ENCODE data around the gene FNDC3B.
A peak's percentile ranks its signal among the peaks of the same experiment; 100 is the strongest.
"Not testable (repeated sequence)": the region's sequence is repeated elsewhere in the genome, so short reads cannot be mapped to it uniquely, and the experiment has no call there.

FNDC3B gene

DNA sequence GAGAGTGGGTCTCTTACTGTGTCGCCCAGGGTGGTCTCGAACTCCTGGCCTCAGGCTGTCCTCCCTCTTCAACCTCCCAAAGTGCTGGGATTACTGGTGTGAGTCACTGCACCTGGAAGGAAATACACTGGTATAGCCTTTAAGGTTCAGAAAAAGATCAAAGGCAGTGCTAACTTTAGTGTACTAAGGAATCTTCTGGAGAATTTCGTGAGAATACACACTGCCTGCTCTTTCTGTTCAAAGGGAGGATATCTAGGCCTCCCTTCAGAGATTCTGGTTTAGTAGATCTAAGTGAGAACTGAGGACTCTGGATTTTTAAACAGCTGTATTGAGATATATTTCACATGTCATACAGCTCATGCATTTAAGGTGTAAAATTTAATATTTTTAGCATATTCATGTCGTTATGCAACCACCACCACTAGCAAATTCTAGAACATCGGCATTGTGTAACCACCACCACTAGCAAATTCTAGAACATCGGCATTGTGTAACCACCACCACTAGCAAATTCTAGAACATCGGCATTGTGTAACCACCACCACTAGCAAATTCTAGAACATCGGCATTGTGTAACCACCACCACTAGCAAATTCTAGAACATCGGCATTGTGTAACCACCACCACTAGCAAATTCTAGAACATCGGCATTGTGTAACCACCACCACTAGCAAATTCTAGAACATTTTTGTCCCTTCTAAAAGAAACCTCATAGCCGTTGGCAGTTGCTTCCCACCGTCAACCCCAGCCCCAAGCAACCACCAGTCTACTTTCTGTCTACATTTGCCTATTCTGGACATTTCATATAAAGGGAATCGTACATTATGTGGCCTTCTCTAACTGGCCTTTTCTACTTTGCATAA lies 54.4 kb downstream of the FNDC3B start:
- not testable (repeated sequence) for DNase-seq (ENCODE audit: low read depth)

DNA sequence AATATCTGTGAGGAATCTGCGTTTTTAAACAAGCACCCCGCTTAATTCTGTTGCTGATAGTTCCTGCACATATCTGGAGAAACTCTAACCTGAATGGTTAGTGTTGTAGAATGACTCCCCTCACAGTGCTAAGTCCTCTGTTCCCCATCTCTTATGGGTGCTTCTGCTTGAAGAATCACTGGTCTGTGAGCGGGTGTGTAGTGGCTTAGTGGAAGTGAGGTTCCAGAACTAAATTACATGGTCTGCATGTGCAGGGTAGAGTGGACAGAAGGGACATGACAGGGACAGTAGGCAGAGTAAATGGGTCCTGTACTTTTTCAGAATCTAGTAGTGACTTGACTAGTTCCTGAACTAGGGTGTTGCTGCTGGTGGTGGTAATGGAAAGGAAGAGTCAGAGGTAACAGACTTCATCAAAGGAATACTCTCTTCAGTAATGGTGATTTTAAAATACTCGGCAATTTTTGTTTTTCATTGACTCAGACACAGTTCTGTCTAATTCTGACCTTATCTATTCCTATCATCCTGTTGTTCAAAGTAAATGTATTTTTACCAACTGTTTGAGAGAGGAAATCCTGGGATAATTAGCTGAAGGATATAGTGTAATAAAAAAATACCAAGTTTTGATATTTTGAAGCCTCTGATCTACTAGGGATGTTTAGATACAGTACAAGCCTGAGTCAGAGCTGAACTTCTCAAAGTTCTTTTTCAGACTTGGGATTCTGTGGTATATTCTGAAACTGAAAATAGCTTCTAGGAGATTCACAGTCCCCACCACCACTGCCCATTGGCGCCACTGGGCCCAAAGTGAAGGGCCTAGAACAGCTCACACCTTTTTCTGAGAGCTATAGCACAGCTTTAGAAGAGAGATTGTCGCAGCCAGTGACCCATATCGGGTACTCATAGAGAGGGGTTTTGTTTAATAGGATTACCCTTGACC lies 55.5 kb downstream of the FNDC3B start:
- no peak for DNase-seq (ENCODE audit: low read depth)

DNA sequence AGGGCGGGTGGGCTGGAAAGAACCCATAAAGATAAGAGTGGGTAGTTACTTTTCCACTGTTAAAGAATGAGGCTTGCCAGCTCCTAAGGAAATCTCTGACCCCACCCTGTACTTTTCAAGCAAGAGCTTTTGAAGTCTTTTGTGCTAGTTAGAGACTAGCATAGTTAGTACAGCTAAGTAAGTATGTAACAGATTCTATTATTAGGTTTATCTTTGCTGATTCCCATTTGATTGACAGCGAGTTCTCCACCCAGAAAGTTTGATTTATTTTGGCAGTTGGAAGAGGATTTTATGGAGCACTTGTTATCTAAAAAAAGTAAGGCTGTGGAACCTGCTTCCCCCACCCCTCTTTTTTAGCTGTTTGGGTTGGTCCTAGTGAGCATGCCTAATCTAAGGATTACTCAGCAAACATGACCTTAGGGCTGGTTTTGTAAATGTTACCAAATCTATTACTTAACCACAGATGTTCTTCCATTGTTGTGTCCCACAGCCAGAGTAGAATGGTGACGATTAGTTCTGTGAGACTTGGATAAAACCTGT lies 57.6 kb downstream of the FNDC3B start:
- DNase-seq (ENCODE audit: low read depth): no peak

DNA sequence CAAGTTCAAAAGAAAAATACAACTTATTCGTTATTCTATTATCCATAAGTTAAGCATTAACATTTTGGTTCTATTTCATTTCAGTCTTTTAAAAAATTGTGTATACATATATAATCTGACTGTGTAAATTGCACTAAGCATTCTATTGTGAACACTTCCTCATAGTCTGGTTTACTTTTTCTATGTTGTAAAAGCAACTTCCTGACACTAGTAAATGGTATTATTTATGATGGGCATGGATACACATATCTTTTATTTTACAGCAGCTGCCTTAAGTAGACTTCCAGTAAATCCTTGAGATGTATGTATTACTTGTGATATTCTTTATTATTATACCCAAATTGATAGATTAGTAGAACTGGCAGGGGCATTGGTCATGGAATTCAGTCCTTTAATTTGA lies 58.2 kb downstream of the FNDC3B start:
- DNase-seq (ENCODE audit: low read depth): no peak

DNA sequence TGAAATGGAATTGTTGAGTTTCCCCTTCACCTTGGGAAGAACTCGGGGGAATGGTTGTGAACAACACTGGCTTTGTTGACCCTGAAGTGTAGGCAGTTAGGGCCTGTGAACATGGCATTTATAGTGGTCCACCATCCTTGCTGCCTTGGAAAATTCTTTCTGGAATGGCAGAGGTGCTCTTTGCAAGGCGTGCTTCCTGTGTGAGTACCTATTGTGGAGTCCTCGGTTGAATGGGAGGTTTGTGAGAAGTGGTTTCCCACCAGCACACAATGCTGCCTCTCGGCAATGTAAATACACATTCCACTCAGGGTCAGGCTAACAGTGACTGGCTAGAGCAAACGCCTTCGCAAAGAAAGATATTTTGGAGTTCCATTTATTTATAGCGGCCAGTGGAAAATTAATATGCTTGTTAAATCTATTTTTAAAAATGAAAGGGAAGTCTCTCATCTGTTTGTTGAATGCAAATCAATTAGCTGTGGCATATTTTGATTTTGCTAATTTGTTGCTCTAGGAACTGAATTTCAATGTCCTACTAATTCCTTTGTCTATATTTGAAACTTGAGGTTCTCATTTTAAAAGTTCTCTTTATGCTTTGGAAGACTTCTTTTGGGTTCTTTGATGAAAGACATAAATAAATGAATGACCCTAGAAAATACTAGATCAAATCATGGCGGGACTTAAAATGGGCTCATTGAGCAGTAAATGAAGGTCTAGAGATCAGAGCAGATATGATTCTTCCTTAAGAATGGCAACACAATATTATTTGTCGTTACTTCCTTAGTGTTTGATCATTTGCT lies 59.5 kb downstream of the FNDC3B start:
- DNase-seq (ENCODE audit: low read depth): no peak

DNA sequence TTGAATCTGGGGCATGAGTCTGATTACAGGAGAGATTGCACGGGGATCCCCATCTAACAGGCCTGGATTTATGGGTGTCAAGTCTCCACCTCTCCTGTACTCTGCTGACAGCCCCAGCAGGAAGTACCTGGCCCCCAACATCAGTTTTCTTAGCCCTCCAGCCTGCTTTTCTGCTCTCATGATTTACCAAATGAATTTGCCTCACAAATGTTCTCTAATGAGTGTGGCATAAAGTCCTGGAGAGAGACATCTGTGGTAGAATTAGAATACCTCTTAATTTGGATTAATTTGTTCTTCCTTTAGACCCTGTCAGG lies 60.1 kb downstream of the FNDC3B start:
- DNase-seq (ENCODE audit: low read depth): no peak

DNA sequence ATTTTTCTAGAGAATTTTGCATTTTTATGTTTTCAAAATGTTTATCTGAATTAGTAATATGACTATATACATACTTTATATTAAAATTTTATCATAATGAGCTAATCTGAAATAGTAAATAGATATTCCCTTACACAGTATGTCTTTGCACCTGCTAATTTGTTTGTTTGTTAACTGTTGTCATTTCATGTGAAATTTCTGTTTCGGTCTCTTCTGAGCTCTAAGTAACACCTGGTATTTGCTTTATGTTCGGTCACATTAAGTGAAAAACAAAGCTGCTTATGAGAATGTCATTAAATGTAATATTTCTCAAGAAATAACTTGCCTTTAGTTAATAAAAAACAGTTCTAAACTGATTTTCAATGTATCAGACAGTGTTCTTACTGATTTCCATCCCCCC lies 61.1 kb downstream of the FNDC3B start:
- DNase-seq (ENCODE audit: low read depth): no peak

DNA sequence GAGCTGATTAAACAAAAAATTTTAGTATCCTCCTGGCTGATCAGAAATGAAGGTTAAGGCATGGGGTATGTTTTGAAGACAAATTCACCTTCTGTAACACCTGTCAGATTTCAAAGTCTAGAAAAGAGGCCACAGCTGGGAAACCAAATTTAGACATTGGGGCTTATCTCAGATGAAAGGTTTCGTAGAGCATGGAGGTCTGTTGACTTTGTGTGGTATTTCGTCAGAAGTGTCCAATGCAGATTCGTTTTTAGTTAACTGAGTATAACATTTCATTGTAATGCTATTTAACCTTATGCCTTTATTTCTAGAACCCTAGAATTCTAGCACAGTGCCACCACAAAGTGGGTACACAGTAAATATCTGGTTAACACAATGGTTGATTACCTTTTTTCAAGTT lies 61.7 kb downstream of the FNDC3B start:
- DNase-seq (ENCODE audit: low read depth): no peak

DNA sequence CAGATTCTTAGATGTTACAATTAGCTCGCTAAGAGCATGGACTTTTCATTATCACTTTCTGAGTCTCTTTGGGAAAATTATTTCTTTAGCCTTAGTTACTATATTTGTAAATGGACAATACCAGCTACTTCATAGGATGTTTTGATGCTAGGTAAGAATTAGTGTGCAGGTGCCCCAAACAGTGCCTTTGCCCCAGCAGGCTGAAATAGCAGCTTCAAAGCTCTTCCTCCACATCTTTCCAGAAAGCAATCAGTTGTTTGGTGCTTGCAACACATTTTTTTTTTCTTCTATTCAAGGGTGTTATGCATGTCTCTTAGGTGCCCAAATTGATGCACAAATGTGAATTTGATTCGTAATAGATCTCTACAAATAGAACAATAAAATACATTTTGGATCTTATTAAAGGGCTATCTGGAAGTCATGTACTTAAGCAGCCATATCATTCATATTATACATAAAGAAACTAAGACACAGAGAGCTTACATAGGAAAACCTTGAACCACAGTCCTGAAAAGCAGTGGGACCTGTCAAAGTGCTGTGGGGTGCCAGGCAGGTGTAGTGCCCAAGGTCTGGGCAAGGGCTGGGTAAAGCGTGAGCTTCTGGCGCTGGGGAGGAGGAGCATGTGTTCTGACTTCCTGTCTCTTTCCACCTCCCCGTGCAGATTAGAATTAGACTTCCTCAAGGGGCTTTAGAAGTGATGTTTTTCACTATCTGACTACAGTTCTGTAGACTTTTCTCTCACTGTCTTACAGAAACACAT lies 62.9 kb downstream of the FNDC3B start:
- DNase-seq (ENCODE audit: low read depth): peak; percentile 29

DNA sequence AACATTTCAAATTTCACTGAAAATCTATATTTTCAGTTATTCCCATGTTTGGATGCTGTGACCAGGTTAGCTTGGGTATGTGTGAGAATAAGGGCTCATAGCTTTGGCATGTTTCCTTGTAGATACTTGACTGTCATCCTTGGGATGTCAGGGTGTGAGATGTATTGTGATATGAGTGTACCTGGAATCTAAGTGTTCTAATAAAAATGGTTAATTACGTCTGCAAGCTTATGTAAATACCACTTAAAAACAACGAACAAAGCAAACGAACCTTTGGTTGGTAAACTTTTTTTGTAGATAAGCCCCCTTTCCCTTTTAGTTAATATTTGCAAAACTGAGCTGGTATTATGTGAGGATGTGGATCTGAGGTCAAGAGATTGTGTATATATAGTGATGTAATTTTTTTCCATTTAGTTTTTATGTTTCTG lies 63.5 kb downstream of the FNDC3B start:
- DNase-seq (ENCODE audit: low read depth): no peak

DNA sequence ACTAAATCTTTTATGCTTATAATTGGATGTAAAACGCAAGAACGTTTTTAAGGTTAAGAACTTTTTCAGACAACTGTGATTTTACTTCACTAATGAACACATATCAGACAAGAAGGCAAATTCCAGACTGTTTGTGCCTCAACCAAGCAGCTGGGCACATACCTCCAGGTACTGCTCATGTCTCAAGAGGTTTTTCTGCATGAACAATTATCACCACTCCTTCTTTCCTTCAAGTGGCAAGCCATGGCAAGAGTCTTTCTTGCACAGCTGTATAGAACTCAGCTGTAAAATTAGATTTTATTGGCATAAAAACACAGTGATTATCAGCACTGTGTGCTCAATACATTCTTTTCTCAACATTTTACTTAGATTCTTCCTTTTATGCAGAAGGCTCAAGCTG lies 64.3 kb downstream of the FNDC3B start:
- DNase-seq (ENCODE audit: low read depth): no peak

DNA sequence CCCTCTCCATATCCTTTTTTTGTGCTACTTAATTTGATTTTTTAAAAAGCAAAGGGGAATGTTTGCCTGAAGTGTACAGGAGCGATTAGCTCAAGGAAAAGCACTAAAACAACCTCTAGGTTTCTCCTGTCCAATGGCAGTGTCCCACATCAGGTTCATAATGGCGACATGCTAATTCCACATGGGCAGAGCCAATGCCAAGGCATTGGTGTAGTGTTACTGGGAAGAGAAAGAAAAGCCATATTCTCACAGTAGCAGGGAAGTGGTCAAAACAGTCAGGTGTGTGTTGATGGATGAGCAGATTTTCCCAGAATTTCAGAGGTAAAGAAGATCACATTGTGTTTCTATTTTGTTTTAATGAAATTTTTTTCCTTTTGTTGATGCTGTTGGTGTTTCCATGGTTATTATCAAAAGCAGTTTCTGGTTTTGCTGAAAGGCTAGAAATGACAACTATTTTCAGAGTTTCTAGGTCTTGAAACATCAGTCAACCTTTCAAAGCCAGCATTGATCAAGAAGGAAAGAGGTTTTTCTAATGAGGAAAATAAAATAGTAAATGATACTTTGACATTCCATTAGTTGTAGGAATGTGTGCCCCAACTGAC lies 65.2 kb downstream of the FNDC3B start:
- DNase-seq (ENCODE audit: low read depth): no peak

DNA sequence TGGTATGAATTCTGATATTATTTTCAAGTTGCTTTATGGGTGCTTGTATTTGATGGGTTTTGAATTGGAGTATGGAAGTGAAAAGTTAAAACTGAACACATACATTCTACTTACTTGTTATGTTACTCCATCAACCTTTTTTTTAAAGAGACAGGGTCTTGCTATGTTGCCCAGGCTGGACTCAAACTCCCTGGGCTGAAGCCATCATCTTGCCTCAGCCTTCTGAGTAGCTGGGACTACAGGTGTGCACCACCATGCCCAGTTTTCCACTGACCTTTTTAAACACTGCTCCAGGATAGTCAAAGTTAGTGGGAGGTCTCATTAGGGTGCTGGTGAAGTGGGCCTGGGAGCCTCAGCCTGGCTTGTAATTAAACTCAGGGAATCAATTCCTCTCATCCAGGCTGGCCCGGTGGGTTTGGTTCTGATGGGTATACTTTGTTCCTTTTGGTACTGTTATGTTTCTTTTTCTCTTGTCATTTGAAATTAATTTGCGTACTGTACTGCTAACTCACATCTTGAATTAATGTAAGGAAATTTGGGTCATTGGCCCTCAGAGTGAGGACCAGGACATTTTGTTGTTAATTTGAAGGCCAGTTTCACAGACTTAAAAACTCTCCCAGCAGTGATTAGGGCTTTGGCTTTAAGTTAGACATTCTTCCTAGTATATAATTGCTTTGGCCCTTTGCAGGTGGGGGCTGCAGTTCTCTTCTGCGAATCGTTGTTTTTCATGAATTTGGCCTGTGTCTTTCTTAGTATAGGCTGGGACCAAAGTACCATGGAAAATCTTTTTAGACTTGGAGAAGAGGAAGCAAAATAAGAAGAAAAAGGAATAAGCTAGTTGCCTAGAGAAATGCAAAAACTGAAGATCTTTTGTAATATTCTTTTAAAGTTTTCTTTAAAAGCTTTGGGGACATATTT lies 66.9 kb downstream of the FNDC3B start:
- no peak for DNase-seq (ENCODE audit: low read depth)

DNA sequence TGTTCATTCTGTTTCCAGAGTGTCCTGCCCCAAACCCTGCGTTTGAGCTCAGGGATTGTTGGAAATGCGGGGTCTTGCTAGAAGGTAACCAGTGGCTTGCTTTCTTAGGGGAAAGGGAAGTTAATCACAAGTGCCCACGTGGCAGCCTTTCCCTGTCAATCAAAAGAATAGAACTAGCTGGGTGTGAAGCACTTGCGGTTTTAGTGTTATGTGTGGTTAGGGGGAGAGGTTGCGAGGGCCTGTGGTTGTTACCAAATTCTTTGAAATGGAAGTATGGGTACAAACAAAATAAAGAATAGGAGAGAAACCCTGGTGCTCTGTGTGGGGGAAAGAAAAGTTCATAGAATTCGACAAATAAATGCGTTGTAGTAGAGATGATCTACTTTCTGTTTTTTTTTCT lies 67.6 kb downstream of the FNDC3B start:
- peak; percentile 34 for DNase-seq (ENCODE audit: low read depth)

DNA sequence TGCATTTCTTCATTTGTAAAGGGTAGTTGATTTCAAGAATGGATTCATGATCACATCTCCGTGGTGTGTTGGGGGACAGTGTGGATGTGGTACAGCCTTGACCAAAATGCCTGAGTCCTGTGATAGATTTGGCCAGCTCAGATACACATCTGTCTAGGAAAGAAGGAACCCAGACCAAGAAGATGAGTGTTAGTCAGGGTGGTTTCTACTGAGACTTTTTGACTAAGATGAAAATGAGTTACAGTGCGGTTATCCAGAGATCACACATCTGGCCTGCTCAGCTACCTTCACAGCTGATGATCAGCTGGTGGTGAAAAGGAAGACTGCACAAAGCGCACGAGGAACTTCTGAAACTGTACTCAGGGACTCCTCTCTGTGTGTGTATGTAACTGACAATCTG lies 68.0 kb downstream of the FNDC3B start:
- DNase-seq (ENCODE audit: low read depth): peak; percentile 9

DNA sequence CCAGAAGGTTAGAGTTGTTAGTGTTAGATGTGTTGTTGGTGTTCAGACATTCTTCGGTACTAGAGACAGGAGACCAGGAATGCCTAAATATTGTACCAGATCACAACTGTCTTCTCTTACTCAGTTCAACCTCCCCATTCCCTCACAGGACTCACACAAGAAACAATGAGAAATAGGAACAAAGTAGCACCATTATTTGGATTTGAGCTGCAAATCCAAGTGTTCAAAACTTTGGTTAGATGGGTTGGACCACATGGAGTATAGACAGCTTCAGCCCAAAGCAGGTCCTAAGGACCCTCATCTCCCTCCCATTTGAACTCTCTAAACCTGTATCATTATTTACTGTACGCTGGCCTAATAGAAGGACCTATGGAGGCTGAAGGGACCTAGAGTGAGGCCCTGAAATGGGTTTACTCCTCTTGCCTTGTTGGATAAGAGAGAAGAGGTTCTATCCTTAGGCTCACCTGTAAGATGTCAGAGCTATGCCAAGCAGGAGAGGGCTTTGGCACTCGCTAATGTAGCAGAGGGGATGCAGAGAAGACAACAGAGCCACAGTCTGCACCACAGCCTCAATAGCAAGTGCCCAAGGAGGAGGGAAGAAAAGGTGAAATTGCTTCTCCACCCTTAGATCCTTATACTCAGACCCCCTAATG lies 70.9 kb downstream of the FNDC3B start:
- no peak for DNase-seq (ENCODE audit: low read depth)

DNA sequence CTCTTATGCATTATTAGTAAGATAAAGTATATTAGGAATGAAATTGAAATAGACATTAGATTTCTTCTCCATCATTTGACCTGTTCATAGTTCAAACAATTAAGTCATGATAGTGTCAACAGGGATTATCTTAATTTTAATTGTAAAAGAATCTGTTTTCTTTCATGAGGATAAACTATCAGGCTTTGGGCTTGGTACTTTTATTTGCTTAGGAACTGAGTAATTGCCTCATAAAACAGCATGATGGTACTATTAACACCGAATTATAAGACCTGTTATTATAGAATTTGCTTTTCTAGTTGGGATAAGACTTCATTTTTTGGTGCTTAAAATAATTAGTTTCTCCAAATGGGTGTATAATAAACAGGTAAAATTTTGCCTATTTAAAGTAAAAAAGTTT lies 71.8 kb downstream of the FNDC3B start:
- DNase-seq (ENCODE audit: low read depth): no peak

DNA sequence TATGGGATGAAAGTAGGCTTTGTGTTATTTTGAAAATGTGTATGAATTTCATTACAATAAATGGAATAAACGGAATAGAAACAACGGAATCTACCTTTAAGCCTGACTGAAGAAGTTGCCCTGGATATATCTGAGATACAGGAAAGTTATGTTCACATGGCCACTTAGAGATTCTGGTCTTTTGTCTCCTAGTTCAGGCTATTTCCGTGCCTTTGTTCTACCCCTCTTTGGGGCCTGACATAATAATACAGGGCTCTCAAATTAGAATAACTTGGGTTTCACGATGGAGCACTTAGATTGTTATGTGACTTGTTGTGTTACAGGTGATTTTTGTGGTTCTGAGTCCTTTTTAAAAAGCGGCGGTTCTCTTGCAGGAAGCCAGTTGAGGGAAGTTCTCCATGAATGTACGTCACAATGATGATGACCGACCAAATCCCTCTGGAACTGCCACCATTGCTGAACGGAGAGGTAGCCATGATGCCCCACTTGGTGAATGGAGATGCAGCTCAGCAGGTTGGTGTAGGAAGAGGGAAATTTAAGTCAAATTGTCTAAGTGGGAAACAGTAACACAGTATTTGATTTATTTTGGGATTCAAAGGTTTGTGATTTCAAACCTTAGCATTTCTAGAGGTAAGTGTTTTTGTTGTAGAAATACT lies 72.8 kb downstream of the FNDC3B start:
- DNase-seq (ENCODE audit: low read depth): no peak

DNA sequence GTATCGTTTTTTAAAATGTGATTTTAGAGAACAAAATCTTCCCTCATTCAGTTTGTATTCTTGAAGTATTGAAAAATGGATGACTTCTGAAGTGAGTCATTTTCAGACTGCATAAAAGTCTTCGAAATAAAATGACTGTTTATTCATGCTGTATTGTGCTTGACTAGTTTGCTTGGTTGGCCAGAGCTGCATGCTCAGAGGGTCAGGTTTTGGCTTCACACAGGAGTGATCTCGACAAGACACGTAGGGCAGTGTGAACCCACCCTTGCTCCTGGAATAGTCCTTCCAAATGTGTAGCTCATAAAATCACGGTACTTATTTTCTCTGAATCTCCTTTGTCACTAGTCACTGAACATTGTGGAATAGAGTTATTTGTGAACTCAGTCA lies 73.3 kb downstream of the FNDC3B start:
- DNase-seq (ENCODE audit: low read depth): no peak
